T-helper 1 cell treated with Interleukin-12 subunit alpha and Interleukin-12 subunit beta and Interleukin-4 antibody, amounts not matched to agents 30 μg/mL and 1 μg/mL, for 36 hours (primary cell): Measurements from ENCODE around the gene SNCAIP.

Experiments
- H3K27ac Mint-ChIP-seq: one replicate; pipeline ENCODE4 v1.8.0; 2021; ENCODE audit warnings: mild to moderate bottlenecking, mixed read lengths
- H3K27me3 Mint-ChIP-seq: one replicate; pipeline ENCODE4 v1.8.0; 2021; ENCODE audit warnings: low read depth, mixed read lengths
- H3K36me3 Mint-ChIP-seq: one replicate; pipeline ENCODE4 v1.8.0; 2021; ENCODE audit warnings: low read depth, mixed read lengths
- H3K4me1 Mint-ChIP-seq: one replicate; pipeline ENCODE4 v1.8.0; 2021; ENCODE audit warnings: low read depth, mixed read lengths
- H3K4me3 Mint-ChIP-seq: one replicate; pipeline ENCODE4 v1.8.0; 2021; ENCODE audit warnings: mild to moderate bottlenecking, moderate library complexity, mixed read lengths
- H3K9me3 Mint-ChIP-seq: one replicate; pipeline ENCODE4 v1.8.0; 2021; ENCODE audit warnings: mixed read lengths

Gene SNCAIP

DNA sequence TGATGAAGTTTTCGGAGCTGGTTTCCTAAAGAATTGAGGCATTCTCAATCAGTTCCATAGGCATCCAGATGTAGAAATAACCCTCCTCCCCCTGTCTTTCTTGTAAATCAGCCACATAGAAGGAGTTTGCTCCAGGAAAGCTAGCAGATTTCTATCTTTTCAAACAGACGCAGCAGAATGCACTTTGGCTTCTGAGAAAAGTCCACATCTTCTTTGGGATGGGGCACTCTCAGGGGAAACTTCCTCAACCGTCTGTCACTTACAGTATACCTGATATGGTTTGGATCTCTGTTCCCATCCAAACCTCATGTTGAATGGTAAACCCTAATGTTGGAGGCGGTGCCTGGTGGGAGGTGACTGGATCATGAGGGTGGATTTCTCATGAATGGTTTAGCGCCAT, 94.1 kb downstream of the SNCAIP start:
- Mint-ChIP-seq H3K27me3 (no peaks in the 10 kb centered on the region), H3K4me1 (no peaks in the 10 kb centered on the region), H3K4me3 (no peak overlapping the region), H3K27ac (no peak overlapping the region), H3K36me3 (no peaks in the 10 kb centered on the region), H3K9me3 (no peaks in the 10 kb centered on the region)

DNA sequence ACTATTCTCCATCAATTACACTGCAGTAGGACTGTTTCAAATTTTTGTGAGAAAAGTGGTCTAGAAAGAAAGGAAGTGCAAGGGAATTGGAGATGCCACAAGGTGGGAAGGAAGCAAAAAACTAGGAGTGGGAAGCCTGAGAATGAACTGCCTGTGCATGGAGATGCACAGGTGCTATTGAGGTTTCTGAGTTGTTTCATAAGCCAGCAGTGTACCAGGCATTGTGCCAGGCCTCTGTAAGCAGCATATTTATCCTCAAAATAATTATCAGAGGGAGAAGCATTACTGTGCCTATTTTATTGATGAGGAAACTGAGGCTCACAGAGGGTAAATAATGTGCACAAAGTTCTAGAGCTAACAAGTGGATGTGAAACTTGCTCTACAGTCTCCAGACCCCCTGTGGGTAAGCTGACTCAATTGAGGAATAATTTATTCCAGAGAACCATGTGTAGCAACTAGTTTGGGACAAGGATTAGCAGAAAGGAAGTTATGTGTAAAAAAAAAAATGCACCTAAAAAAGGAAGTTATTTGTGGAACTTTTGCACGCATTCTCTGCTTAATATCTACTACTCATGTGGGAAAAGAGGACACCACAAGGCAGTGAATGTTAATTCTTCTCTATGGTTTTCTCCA, 96.7 kb downstream of the SNCAIP start:
- H3K36me3 Mint-ChIP-seq, result no peaks in the 10 kb centered on the region
- no peak overlapping the region for H3K27ac Mint-ChIP-seq
- no peaks in the 10 kb centered on the region for H3K4me1 Mint-ChIP-seq
- no peak overlapping the region for H3K4me3 Mint-ChIP-seq
- no peaks in the 10 kb centered on the region for H3K9me3 Mint-ChIP-seq
- no peaks in the 10 kb centered on the region for H3K27me3 Mint-ChIP-seq

DNA sequence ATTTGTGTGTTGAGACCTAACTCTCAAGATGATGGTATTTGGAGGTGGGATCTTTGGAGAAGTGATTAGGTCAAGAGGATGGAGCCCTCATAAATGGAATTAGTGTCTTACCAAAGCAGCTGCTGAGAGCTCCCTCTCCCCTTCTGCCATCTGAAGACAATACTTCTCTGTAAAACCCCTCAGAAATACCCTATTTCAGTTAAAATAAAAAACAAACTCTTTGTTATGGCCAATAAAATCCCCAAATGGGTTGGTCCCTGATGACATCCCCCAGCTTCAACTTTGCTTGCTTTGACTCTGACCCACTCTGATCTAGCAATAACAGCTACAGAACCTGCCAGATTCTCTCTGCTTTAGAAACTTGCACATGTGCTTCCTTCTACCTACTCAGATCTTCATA, 100.9 kb downstream of the SNCAIP start:
- Mint-ChIP-seq H3K27ac (no peak overlapping the region), H3K4me3 (no peak overlapping the region), H3K27me3 (no peaks in the 10 kb centered on the region), H3K4me1 (no peaks in the 10 kb centered on the region), H3K36me3 (no peaks in the 10 kb centered on the region), H3K9me3 (no peaks in the 10 kb centered on the region)

DNA sequence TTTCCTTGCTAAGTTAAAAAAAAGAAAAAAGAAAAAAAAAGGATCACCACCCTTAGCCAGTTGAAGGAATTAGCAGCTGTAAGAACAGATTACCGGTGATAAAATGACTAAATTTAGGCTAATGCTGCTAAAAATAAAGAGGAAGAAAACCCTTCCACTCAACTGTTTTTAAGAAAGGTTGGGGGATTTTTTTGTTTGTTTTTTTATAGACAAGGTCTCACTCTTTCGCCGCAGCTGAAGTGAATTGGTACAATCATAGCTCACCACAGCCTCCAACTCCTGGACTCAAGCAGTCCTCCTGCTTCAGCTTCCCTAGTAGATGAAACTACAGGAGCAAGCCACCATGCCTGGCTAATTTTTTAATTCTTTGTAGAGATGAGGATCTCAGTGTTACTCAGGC, 101.7 kb downstream of the SNCAIP start:
- H3K27ac Mint-ChIP-seq, result no peak overlapping the region
- H3K4me1 Mint-ChIP-seq, result no peaks in the 10 kb centered on the region
- no peaks in the 10 kb centered on the region for H3K9me3 Mint-ChIP-seq
- no peaks in the 10 kb centered on the region for H3K27me3 Mint-ChIP-seq
- no peak overlapping the region for H3K4me3 Mint-ChIP-seq
- no peaks in the 10 kb centered on the region for H3K36me3 Mint-ChIP-seq

DNA sequence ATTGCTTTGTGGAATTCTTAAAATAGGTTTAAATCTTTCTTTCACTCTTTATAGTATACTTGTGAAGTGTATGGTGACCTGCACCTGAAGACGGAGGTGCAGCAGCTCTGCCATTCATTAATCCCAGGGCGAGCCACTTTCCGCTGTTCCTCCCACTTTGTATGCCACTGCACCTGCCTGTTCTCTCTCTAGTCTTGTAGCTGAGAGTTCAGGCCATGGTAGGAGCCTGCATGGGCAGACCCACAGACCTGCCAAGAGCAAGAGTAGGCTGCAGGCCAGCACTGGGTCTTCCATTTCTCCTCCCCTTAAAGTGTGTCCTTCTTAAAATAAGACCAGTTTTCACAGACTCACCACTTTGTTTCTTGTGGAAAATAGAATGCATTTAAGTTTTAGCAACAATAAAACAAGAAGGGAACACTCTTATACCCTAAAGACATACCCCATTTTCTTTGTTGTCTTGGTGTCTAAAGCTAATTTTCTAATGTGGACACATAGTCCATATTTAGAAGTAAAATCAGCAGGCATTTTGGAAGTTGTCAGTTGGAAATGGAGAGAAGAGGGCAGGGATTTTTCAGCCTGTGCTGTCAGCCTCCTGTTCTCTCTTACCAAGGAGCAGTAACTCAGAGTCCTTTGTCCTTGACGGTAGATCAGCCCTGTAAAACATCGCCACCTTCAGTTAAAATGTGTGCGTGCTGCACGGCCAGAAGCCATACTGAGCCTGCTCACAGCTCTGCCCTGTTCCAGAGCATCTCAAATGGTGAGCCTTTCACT, 103.2 kb downstream of the SNCAIP start:
- H3K9me3 Mint-ChIP-seq, result no peaks in the 10 kb centered on the region
- H3K4me1 Mint-ChIP-seq, result no peaks in the 10 kb centered on the region
- H3K4me3 Mint-ChIP-seq, result no peak overlapping the region
- H3K36me3 Mint-ChIP-seq, result no peaks in the 10 kb centered on the region
- no peak overlapping the region for H3K27ac Mint-ChIP-seq
- no peaks in the 10 kb centered on the region for H3K27me3 Mint-ChIP-seq

DNA sequence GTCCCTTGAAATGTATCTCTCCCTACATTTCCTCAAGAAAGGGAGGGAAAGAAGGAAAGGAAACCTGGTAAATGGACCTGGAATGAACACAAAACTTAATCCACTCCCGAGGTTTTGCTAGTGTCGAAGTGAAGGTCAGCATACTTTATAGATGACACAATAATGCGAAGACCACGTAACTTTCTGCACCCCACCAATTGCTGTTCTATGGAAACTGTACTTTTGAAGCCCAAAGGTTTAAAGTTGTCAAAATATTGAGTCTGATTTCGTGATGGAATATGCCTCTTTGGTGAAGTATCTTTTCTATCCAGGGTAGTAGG, 103.7 kb downstream of the SNCAIP start:
- no peak overlapping the region for H3K4me3 Mint-ChIP-seq
- H3K9me3 Mint-ChIP-seq, result no peaks in the 10 kb centered on the region
- H3K27ac Mint-ChIP-seq, result no peak overlapping the region
- no peaks in the 10 kb centered on the region for H3K36me3 Mint-ChIP-seq
- H3K27me3 Mint-ChIP-seq, result no peaks in the 10 kb centered on the region
- no peaks in the 10 kb centered on the region for H3K4me1 Mint-ChIP-seq

DNA sequence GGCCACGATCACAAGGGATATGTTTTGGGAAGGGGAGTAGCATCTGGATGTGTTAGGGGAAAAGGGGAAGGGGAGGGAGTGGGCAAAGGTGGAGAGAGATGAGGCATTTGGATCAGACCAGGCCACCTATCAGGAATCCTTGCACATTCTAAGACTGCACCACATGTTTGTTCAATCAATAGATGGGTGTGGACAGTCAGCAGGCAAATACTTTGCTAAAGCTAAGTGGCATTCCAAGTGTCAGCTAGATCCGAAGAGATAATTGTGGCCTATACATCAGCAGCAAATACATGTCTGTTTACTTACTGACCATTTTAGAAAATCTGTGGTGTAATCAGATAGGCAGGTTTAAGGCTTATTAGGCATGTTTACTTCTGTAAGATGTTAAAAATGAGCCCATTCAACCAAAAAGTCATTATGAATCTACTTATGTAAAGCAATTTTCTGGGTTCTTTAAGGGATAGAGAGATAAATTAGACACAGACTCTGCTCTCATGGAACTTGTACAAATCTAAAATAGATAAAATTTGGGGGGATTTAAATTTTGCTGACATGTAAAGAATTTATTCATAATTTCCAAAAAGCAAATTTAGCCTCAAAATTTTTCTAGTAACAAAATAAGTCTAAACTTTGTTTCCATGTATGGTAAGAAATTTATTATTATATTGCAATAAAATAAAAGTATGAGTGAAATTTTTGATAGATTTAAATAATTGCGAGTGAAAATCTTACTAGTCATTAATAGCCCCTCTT, 107.3 kb downstream of the SNCAIP start:
- Mint-ChIP-seq H3K27ac (no peak overlapping the region), H3K27me3 (no peaks in the 10 kb centered on the region), H3K9me3 (no peaks in the 10 kb centered on the region), H3K4me3 (no peak overlapping the region), H3K36me3 (no peaks in the 10 kb centered on the region), H3K4me1 (no peaks in the 10 kb centered on the region)

DNA sequence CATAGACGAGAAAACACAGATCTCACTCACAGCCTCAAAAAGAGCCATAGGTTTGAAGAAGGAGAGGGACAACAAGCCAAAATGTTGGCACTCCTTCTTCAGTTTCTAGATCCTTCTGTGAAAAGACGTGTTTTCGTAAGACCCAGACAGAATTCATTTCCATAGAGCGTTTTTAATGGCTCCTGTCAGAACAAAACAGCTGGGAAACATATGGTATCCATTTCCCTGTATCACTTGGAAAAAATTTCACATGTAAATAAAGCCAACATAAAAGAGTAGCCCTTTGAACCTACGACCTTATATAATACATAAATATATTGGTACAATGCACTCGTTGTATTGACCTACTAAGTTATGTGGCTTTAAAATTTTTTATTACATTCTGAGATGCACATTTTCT, 108.1 kb downstream of the SNCAIP start:
- H3K27me3 Mint-ChIP-seq, result no peaks in the 10 kb centered on the region
- H3K4me1 Mint-ChIP-seq, result no peaks in the 10 kb centered on the region
- no peaks in the 10 kb centered on the region for H3K9me3 Mint-ChIP-seq
- no peak overlapping the region for H3K4me3 Mint-ChIP-seq
- no peaks in the 10 kb centered on the region for H3K36me3 Mint-ChIP-seq
- H3K27ac Mint-ChIP-seq, result no peak overlapping the region

DNA sequence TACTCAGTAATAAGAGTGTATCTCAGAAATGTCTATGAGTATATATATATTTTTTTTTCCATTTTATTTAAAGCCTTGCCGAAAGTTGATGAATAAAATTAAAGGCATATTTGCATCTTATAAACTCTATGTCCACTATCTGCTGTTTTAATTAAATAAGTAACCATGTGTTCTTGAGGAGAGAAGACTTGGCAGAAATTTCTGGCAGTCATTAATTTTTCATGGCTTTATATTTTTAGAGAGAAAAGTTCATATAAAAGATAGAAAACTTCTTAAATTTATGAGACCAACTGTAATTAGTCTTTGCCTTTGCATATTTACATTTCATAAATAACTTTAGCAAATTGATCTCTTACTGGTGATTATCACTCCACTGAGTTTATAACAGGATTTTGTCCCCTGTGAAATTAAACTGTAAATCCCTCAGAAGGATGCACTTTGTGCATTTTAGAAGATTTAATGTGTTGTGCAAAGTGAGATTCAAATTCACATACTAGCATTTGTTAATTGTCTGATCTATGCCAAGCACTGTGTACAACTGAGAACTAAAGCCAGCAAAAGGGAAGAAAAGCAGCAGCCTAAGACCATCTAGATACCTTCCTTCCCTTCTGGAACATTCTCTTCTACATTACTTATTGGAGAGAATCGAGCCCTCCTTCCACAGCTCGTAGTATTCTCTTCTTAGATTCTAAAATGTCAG, 108.7 kb downstream of the SNCAIP start:
- no peaks in the 10 kb centered on the region for H3K36me3 Mint-ChIP-seq

DNA sequence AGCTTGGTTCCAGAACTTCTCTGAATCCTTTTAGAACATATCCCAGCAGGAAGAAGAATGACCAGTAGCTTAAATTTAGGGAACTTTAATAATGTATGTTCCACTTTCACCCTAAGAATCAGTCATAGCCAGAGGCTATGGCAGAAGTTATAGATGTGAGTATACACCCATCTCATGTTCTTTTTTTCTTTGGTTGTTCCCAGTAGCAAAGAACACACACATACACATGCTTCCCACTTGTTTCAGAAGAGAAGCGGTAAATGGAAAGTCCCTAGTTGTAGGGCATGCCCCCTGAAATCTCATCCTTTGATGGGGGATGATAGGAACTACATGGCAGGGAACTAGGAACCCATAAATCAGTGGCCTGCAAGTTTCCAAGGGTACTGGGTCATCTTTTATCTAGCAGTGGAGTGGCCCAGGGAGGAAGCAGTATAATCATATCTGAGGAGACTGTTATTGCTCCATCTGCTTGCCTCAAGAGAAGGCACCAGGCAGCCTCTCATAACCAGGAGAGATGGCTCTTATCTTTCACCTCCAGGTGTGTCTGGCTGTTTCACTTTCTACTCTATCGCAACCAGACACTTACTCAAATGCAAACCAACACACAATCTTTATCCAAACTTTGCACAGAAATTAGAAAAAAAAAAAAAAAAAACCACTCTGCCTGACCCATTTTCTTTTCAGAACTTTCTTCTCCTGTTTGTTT, 109.5 kb downstream of the SNCAIP start:
- H3K36me3 Mint-ChIP-seq, result no peaks in the 10 kb centered on the region
- H3K27ac Mint-ChIP-seq, result no peak overlapping the region
- H3K4me3 Mint-ChIP-seq, result no peak overlapping the region
- no peaks in the 10 kb centered on the region for H3K9me3 Mint-ChIP-seq
- H3K27me3 Mint-ChIP-seq, result no peaks in the 10 kb centered on the region
- H3K4me1 Mint-ChIP-seq, result no peaks in the 10 kb centered on the region

More for the DNA sequence above, 108.7 kb downstream of the SNCAIP start:
- Mint-ChIP-seq H3K4me3 (no peak overlapping the region), H3K9me3 (no peaks in the 10 kb centered on the region), H3K27me3 (no peaks in the 10 kb centered on the region), H3K4me1 (no peaks in the 10 kb centered on the region), H3K27ac (no peak overlapping the region)

DNA sequence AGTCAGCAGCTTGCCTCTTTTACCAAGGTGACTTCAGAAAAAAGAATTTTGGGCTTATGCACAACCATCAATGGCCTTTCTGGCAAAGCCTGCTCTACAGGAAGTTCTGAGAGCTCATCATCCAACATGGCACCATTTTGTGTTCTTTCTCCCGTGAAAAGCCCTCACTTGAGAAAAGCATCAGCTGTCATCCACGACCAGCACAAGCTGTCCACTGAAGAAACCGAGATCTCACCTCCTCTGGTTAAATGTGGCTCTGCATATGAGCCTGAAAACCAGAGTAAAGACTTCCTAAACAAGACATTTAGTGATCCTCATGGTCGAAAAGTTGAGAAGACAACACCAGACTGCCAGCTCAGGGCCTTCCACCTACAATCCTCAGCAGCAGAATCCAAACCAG, 111.2 kb downstream of the SNCAIP start:
- Mint-ChIP-seq H3K36me3 (no peaks in the 10 kb centered on the region), H3K4me1 (no peaks in the 10 kb centered on the region), H3K9me3 (no peaks in the 10 kb centered on the region), H3K4me3 (no peak overlapping the region), H3K27me3 (no peaks in the 10 kb centered on the region), H3K27ac (no peak overlapping the region)

DNA sequence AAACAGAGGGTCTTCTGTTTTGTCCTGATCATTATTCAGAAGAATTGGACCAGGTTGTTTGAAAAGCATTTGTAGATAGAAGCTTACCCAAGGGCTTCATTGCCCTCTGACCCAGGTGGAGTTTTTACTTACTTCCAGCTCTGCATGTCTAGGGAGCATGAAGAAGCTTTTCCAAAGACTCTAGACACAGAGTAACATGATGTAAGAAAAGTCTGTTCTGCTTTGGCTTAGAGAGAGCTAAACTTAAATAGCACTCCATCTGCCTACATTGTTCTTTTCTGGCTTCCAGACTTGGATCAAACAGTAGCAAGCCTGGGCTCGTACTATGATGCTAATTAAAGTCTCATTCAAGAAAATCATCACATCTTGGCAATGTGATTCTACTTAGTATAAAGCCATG, 112.1 kb downstream of the SNCAIP start:
- H3K27me3 Mint-ChIP-seq, result no peaks in the 10 kb centered on the region
- H3K4me1 Mint-ChIP-seq, result no peaks in the 10 kb centered on the region
- H3K9me3 Mint-ChIP-seq, result no peaks in the 10 kb centered on the region
- H3K27ac Mint-ChIP-seq, result no peak overlapping the region
- H3K4me3 Mint-ChIP-seq, result no peak overlapping the region
- H3K36me3 Mint-ChIP-seq, result no peaks in the 10 kb centered on the region

DNA sequence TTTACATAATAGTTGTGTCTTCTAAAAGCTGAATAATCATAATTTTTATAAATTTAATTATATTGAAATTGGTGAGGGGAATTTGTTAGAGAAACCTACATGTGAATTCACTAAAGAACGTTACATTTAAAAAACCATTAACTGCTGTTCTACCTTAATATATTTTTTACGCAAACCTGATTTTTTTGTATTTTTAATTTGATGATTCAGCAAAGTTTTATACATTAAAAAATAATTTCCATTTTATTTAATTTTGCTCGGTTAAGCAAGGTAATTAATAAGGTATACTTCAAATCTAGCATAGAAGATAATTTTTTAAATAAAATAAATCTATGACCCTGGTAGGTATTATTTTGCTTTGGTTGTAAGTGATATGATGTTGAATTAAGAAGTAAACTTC, 114.3 kb downstream of the SNCAIP start:
- Mint-ChIP-seq H3K36me3 (no peaks in the 10 kb centered on the region), H3K9me3 (no peaks in the 10 kb centered on the region), H3K27me3 (no peaks in the 10 kb centered on the region), H3K27ac (no peak overlapping the region), H3K4me3 (no peak overlapping the region), H3K4me1 (no peaks in the 10 kb centered on the region)

DNA sequence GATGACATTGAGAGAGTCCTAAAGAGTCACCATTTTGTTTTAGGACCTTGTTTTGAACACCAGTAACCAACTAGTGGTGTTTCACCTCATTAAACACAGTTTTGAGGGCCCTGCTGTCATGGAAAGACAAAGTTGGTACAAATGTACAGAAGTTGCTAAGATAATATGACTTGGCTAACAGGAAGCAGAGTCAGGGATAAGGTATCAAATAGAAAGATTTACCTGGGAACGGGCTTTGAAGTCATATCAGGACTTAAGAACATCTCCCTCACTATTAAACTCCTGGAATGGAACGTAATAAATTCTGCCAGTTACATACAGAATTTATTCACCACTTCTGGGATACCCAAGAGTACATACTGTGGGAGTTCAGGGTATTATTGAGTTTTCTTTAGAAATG, 115.6 kb downstream of the SNCAIP start:
- Mint-ChIP-seq H3K36me3 (no peaks in the 10 kb centered on the region), H3K27ac (no peak overlapping the region), H3K4me3 (no peak overlapping the region), H3K9me3 (no peaks in the 10 kb centered on the region), H3K27me3 (no peaks in the 10 kb centered on the region), H3K4me1 (no peaks in the 10 kb centered on the region)
